GM23338 (cell line): ENCODE data around the gene ZNF516. TPM values are rescaled to one million over a fixed set of nuclear protein-coding genes. Genes with fewer than 3 reads are reported as not detected.

Experiments used
- ATAC-seq: fragments of 200-7000 bp; cut with Tn5 transposase; 3 replicates; pipeline ENCODE4 v1.9.1; 2020
- DNase-seq: peaks from one replicate; pipeline ENCODE4 v3.0.0-alpha.2; 2015; ENCODE audit warnings: low spot score
- H2AFZ ChIP-seq: fragments of 200-600 bp; sonication (generic); 2 replicates; pipeline ENCODE4 v1.8.0; 2016; ENCODE audit warnings: antibody characterized with exemption, mild to moderate bottlenecking, moderate library complexity
- H3F3A ChIP-seq: fragments of 200-600 bp; sonication (generic); replicated peaks from 2 replicates; pipeline ENCODE4 v1.8.0; 2017; ENCODE audit warnings: antibody characterized with exemption, mixed run types, low read depth
- H3K27ac ChIP-seq: fragments of 200-600 bp; sonication (generic); 2 replicates; pipeline ENCODE4 v1.6.1; 2016; ENCODE audit warnings: low read depth
- H3K27me3 ChIP-seq: fragments of 200-600 bp; sonication (generic); 2 replicates; pipeline ENCODE4 v1.8.0; 2016; ENCODE audit warnings: mild to moderate bottlenecking, mixed run types, moderate library complexity; ENCODE audit not compliant: insufficient read depth
- H3K36me3 ChIP-seq: fragments of 200-600 bp; sonication (generic); 2 replicates; pipeline ENCODE4 v1.8.0; 2016; ENCODE audit warnings: mild to moderate bottlenecking; ENCODE audit not compliant: insufficient read depth
- H3K4me1 ChIP-seq: fragments of 200-600 bp; sonication (generic); 2 replicates; pipeline ENCODE4 v1.8.0; 2016; ENCODE audit warnings: mild to moderate bottlenecking, moderate library complexity; ENCODE audit not compliant: insufficient read depth
- H3K4me2 ChIP-seq: fragments of 200-600 bp; sonication (generic); 2 replicates; pipeline ENCODE4 v1.7.1; 2017; ENCODE audit warnings: mixed run types
- H3K4me3 ChIP-seq: fragments of 200-600 bp; sonication (generic); 2 replicates; pipeline ENCODE4 v1.6.1; 2016; ENCODE audit warnings: mixed run types
- H3K79me2 ChIP-seq: fragments of 200-600 bp; sonication (generic); replicated peaks from 2 replicates; pipeline ENCODE4 v1.8.0; 2017; ENCODE audit warnings: mild to moderate bottlenecking; ENCODE audit not compliant: insufficient read depth
- H3K9me2 ChIP-seq: fragments of 200-600 bp; sonication (generic); 2 replicates; pipeline ENCODE4 v1.8.0; 2017; ENCODE audit not compliant: insufficient read depth
- H4K20me1 ChIP-seq: fragments of 200-600 bp; sonication (generic); replicated peaks from 2 replicates; pipeline ENCODE4 v1.8.0; 2017; ENCODE audit warnings: mild to moderate bottlenecking; ENCODE audit not compliant: insufficient read depth
- H3K27ac Mint-ChIP-seq: 2 replicates; pipeline ENCODE4 v1.8.0; 2020; ENCODE audit warnings: inconsistent platforms, mild to moderate bottlenecking, moderate library complexity, mixed read lengths
- H3K27me3 Mint-ChIP-seq: 3 replicates; pipeline ENCODE4 v1.8.0; 2022; ENCODE audit warnings: low read depth, mild to moderate bottlenecking, moderate library complexity, mixed read lengths, inconsistent platforms; ENCODE audit not compliant: insufficient read depth, poor library complexity
- H3K36me3 Mint-ChIP-seq: 3 replicates; pipeline ENCODE4 v1.8.0; 2021; ENCODE audit warnings: low read depth, mild to moderate bottlenecking, inconsistent platforms, moderate library complexity, mixed read lengths
- H3K4me1 Mint-ChIP-seq: 3 replicates; pipeline ENCODE4 v1.8.0; 2020; ENCODE audit warnings: mild to moderate bottlenecking, inconsistent platforms, mixed read lengths
- H3K4me3 Mint-ChIP-seq: 3 replicates; pipeline ENCODE4 v1.8.0; 2021; ENCODE audit warnings: moderate library complexity, mild to moderate bottlenecking, inconsistent platforms, mixed read lengths
- H3K9me3 Mint-ChIP-seq: 3 replicates; pipeline ENCODE4 v1.8.0; 2020; ENCODE audit warnings: moderate library complexity, mild to moderate bottlenecking, inconsistent platforms, mixed read lengths
- EZH2 ChIP-seq: fragments of 200-600 bp; sonication (generic); IDR thresholded peaks from one replicate; pipeline ENCODE4 v1.8.0; 2017; ENCODE audit warnings: antibody characterized with exemption, mild to moderate bottlenecking, low read depth; ENCODE audit not compliant: unreplicated experiment
- JUNB ChIP-seq: IDR thresholded peaks from one replicate; pipeline ENCODE4 v1.6.1; 2016; ENCODE audit warnings: antibody characterized with exemption; ENCODE audit not compliant: unreplicated experiment
- NANOG ChIP-seq: IDR thresholded peaks from 2 replicates; pipeline ENCODE4 v1.6.1; 2016; ENCODE audit warnings: antibody characterized with exemption, borderline replicate concordance
- POLR2AphosphoS5 ChIP-seq: IDR thresholded peaks from 2 replicates; pipeline ENCODE4 v1.6.1; 2016; ENCODE audit warnings: antibody characterized with exemption, low read depth
- STAT1 ChIP-seq: IDR thresholded peaks from one replicate; pipeline ENCODE4 v1.6.1; 2016; ENCODE audit warnings: antibody characterized with exemption; ENCODE audit not compliant: unreplicated experiment
- ZNF114 ChIP-seq: fragments of 250-450 bp; sonication (Bioruptor Pico); IDR thresholded peaks from 2 replicates; pipeline ENCODE4 v1.5.0; 2020; ENCODE audit warnings: mild to moderate bottlenecking, moderate library complexity
- ZNF331 ChIP-seq: fragments of 250-450 bp; sonication (Bioruptor Pico); IDR thresholded peaks from 2 replicates; pipeline ENCODE4 v1.5.0; 2020; ENCODE audit warnings: low read depth, mild to moderate bottlenecking, moderate library complexity
- polyA plus RNA-seq: library from polyadenylated mRNA; unstranded; fragments of >200 nt; fragmentation: Nextera tagmentation; extraction: Ambion mirVana; gene quantifications from 2 replicates; pipeline ENCODE4 v1.2.1, GENCODE V29; 2016
- total RNA-seq: library from RNA; depleted of rRNA; stranded (reverse); fragments of >200 nt; shearing (Covaris generic); gene quantifications from 2 replicates; pipeline ENCODE4 v1.2.3, GENCODE V29; 2014
- TF ChIP-seq, protein P1 (sequence below): IDR thresholded peaks from one replicate; pipeline ENCODE4 v1.6.1; 2018; ENCODE audit warnings: antibody characterized with exemption; ENCODE audit not compliant: unreplicated experiment
- TF ChIP-seq, protein P2 (sequence below): fragments of 250-450 bp; sonication (Bioruptor Pico); IDR thresholded peaks from 2 replicates; pipeline ENCODE4 v1.5.0; 2020; ENCODE audit warnings: mild to moderate bottlenecking, moderate library complexity
- TF ChIP-seq, protein P3 (sequence below), 2 experiments: fragments of 200-600 bp in 1 of 2; sonication (generic) in 1 of 2; conservative IDR thresholded peaks; 2 replicates each; pipeline versions ENCODE4 v1.5.1 to v1.6.1; 2016 to 2017; ENCODE audit warnings: antibody characterized with exemption in 2 of 2, low read depth in 2 of 2, mild to moderate bottlenecking in 2 of 2, moderate library complexity in 1 of 2
- TF ChIP-seq, protein P4 (sequence below): IDR thresholded peaks from 2 replicates; pipeline ENCODE4 v1.6.1; 2016; ENCODE audit warnings: antibody characterized with exemption

Gene ZNF516
- total and polyA plus RNA-seq, 2 experiments from 2014 or later, result 11.9 to 24.2 TPM

DNA sequence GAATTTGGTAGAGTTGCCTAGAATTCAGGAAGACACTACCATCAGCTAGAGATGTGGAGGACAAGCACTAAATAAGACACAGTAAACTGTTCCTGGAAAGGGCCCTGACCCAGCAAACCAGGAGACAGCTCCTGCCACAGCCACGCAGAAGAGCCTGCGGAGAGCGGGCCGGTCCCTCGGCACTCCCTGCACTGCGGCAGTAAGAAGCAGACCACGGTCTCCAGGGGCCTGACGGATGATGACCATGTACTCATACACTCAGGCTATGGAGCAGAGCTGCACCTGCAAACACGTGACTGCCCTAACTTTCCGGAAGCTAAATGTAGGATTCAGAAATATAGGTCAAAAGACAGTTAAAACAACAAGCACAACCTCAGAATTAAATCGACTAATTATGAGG lies 72.9 kb downstream of the ZNF516 start:
- peaks cover 6% of the 10 kb centered on the region for H3K27me3 Mint-ChIP-seq
- no peaks in the 10 kb centered on the region for H3K36me3 Mint-ChIP-seq
- Histone ChIP-seq H2AFZ (no peak overlapping the region), H3K4me1 (peaks cover 13% of the 10 kb centered on the region), H3K27me3 (no peaks in the 10 kb centered on the region), H3K4me2 (no peak overlapping the region), H4K20me1 (no peaks in the 10 kb centered on the region; the same call in 1 of the 2 replicates), H3K36me3 (no peaks in the 10 kb centered on the region), H3K4me3 (no peak overlapping the region), H3K9me2 (no peaks in the 10 kb centered on the region), H3F3A (peaks cover 5% of the 10 kb centered on the region; the same call in 1 of the 2 replicates), H3K27ac (no peak overlapping the region), H3K79me2 (peaks cover 4% of the 10 kb centered on the region; the same call in 1 of the 2 replicates)
- ATAC-seq (0 out of 3 replicates have a peak, but pooled peaks have one; percentile 13), DNase-seq (no peak)
- H3K4me1 Mint-ChIP-seq, result peaks cover 42% of the 10 kb centered on the region
- no peaks in the 10 kb centered on the region for H3K9me3 Mint-ChIP-seq
- no peak overlapping the region for H3K27ac Mint-ChIP-seq
- no peak overlapping the region for H3K4me3 Mint-ChIP-seq
- TF ChIP-seq, protein P1, sequence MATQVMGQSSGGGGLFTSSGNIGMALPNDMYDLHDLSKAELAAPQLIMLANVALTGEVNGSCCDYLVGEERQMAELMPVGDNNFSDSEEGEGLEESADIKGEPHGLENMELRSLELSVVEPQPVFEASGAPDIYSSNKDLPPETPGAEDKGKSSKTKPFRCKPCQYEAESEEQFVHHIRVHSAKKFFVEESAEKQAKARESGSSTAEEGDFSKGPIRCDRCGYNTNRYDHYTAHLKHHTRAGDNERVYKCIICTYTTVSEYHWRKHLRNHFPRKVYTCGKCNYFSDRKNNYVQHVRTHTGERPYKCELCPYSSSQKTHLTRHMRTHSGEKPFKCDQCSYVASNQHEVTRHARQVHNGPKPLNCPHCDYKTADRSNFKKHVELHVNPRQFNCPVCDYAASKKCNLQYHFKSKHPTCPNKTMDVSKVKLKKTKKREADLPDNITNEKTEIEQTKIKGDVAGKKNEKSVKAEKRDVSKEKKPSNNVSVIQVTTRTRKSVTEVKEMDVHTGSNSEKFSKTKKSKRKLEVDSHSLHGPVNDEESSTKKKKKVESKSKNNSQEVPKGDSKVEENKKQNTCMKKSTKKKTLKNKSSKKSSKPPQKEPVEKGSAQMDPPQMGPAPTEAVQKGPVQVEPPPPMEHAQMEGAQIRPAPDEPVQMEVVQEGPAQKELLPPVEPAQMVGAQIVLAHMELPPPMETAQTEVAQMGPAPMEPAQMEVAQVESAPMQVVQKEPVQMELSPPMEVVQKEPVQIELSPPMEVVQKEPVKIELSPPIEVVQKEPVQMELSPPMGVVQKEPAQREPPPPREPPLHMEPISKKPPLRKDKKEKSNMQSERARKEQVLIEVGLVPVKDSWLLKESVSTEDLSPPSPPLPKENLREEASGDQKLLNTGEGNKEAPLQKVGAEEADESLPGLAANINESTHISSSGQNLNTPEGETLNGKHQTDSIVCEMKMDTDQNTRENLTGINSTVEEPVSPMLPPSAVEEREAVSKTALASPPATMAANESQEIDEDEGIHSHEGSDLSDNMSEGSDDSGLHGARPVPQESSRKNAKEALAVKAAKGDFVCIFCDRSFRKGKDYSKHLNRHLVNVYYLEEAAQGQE, result no peak
- TF ChIP-seq, protein P2, sequence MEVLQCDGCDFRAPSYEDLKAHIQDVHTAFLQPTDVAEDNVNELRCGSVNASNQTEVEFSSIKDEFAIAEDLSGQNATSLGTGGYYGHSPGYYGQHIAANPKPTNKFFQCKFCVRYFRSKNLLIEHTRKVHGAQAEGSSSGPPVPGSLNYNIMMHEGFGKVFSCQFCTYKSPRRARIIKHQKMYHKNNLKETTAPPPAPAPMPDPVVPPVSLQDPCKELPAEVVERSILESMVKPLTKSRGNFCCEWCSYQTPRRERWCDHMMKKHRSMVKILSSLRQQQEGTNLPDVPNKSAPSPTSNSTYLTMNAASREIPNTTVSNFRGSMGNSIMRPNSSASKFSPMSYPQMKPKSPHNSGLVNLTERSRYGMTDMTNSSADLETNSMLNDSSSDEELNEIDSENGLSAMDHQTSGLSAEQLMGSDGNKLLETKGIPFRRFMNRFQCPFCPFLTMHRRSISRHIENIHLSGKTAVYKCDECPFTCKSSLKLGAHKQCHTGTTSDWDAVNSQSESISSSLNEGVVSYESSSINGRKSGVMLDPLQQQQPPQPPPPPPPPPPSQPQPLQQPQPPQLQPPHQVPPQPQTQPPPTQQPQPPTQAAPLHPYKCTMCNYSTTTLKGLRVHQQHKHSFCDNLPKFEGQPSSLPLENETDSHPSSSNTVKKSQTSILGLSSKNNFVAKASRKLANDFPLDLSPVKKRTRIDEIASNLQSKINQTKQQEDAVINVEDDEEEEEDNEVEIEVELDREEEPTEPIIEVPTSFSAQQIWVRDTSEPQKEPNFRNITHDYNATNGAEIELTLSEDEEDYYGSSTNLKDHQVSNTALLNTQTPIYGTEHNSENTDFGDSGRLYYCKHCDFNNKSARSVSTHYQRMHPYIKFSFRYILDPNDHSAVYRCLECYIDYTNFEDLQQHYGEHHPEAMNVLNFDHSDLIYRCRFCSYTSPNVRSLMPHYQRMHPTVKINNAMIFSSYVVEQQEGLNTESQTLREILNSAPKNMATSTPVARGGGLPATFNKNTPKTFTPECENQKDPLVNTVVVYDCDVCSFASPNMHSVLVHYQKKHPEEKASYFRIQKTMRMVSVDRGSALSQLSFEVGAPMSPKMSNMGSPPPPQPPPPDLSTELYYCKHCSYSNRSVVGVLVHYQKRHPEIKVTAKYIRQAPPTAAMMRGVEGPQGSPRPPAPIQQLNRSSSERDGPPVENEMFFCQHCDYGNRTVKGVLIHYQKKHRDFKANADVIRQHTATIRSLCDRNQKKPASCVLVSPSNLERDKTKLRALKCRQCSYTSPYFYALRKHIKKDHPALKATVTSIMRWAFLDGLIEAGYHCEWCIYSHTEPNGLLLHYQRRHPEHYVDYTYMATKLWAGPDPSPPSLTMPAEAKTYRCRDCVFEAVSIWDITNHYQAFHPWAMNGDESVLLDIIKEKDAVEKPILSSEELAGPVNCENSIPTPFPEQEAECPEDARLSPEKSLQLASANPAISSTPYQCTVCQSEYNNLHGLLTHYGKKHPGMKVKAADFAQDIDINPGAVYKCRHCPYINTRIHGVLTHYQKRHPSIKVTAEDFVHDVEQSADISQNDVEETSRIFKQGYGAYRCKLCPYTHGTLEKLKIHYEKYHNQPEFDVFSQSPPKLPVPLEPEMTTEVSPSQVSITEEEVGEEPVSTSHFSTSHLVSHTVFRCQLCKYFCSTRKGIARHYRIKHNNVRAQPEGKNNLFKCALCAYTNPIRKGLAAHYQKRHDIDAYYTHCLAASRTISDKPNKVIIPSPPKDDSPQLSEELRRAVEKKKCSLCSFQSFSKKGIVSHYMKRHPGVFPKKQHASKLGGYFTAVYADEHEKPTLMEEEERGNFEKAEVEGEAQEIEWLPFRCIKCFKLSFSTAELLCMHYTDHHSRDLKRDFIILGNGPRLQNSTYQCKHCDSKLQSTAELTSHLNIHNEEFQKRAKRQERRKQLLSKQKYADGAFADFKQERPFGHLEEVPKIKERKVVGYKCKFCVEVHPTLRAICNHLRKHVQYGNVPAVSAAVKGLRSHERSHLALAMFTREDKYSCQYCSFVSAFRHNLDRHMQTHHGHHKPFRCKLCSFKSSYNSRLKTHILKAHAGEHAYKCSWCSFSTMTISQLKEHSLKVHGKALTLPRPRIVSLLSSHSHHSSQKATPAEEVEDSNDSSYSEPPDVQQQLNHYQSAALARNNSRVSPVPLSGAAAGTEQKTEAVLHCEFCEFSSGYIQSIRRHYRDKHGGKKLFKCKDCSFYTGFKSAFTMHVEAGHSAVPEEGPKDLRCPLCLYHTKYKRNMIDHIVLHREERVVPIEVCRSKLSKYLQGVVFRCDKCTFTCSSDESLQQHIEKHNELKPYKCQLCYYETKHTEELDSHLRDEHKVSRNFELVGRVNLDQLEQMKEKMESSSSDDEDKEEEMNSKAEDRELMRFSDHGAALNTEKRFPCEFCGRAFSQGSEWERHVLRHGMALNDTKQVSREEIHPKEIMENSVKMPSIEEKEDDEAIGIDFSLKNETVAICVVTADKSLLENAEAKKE (CRISPR knock-in tag), result no peak
- TF ChIP-seq ZNF114 (CRISPR knock-in tag) (no peak), STAT1 (no peak), JUNB (no peak), EZH2 (no peak), ZNF331 (no peak), POLR2AphosphoS5 (no peak), NANOG (no peak)
- TF ChIP-seq, protein P3, sequence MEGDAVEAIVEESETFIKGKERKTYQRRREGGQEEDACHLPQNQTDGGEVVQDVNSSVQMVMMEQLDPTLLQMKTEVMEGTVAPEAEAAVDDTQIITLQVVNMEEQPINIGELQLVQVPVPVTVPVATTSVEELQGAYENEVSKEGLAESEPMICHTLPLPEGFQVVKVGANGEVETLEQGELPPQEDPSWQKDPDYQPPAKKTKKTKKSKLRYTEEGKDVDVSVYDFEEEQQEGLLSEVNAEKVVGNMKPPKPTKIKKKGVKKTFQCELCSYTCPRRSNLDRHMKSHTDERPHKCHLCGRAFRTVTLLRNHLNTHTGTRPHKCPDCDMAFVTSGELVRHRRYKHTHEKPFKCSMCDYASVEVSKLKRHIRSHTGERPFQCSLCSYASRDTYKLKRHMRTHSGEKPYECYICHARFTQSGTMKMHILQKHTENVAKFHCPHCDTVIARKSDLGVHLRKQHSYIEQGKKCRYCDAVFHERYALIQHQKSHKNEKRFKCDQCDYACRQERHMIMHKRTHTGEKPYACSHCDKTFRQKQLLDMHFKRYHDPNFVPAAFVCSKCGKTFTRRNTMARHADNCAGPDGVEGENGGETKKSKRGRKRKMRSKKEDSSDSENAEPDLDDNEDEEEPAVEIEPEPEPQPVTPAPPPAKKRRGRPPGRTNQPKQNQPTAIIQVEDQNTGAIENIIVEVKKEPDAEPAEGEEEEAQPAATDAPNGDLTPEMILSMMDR (conservative IDR thresholded peaks at IDR 0.05; ENCODE audit: low read depth in 2 of 2), result no peak
- TF ChIP-seq, protein P4, sequence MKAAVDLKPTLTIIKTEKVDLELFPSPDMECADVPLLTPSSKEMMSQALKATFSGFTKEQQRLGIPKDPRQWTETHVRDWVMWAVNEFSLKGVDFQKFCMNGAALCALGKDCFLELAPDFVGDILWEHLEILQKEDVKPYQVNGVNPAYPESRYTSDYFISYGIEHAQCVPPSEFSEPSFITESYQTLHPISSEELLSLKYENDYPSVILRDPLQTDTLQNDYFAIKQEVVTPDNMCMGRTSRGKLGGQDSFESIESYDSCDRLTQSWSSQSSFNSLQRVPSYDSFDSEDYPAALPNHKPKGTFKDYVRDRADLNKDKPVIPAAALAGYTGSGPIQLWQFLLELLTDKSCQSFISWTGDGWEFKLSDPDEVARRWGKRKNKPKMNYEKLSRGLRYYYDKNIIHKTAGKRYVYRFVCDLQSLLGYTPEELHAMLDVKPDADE, result no peak
